CMK (cell line): ENCODE data around the gene LCNL1.

Experiments used
- DNase-seq: peaks from one replicate; pipeline ENCODE4 v3.0.0-alpha.2; 2010; ENCODE audit warnings: low read depth

Gene LCNL1

GRCh38 chr9:137011907-137012675 is 29.3 kb downstream of the LCNL1 start:
- DNase-seq = no peak

GRCh38 chr9:137012694-137013570 is 30.1 kb downstream of the LCNL1 start:
- DNase-seq = no peak

GRCh38 chr9:137013571-137013940 is 30.8 kb downstream of the LCNL1 start:
- DNase-seq = no peak

GRCh38 chr9:137014166-137014565 is 31.4 kb downstream of the LCNL1 start:
- no peak for DNase-seq

GRCh38 chr9:137014776-137015539 is 32.2 kb downstream of the LCNL1 start:
- DNase-seq = no peak

- no peak for DNase-seq
These were observed 32.7 kb downstream of the LCNL1 start for GRCh38 chr9:137015540-137015930.

GRCh38 chr9:137015976-137016375 is 33.2 kb downstream of the LCNL1 start:
- no peak for DNase-seq

- DNase-seq = no peak
These were observed 33.6 kb downstream of the LCNL1 start for GRCh38 chr9:137016436-137016835.

GRCh38 chr9:137017071-137017470 is 34.3 kb downstream of the LCNL1 start:
- DNase-seq = no peak

GRCh38 chr9:137017791-137018497 is 35.2 kb downstream of the LCNL1 start:
- no peak for DNase-seq

- no peak for DNase-seq
These were observed 36.2 kb downstream of the LCNL1 start for GRCh38 chr9:137018761-137019559.

- no peak for DNase-seq
These were observed 37.3 kb downstream of the LCNL1 start for GRCh38 chr9:137019891-137020683.

GRCh38 chr9:137020771-137021567 is 38.2 kb downstream of the LCNL1 start:
- no peak for DNase-seq

- no peak for DNase-seq
These were observed 38.8 kb downstream of the LCNL1 start for GRCh38 chr9:137021568-137021978.

GRCh38 chr9:137021979-137022661 is 39.3 kb downstream of the LCNL1 start:
- peak; percentile 80 for DNase-seq

- no peak for DNase-seq
These were observed 39.8 kb downstream of the LCNL1 start for GRCh38 chr9:137022662-137023008.

- DNase-seq = no peak
These were observed 40.4 kb downstream of the LCNL1 start for GRCh38 chr9:137023157-137023556.

GRCh38 chr9:137023583-137023991 is 40.8 kb downstream of the LCNL1 start:
- DNase-seq = no peak

GRCh38 chr9:137025517-137025966 is 42.7 kb downstream of the LCNL1 start:
- no peak for DNase-seq
